Esophagus squamous epithelium (tissue), 4 donors: Measurements from ENCODE around the gene PARP14.

ENCODE experiments used
- POLR2A ChIP-seq, 4 donors: fragments of 450-650 bp; IDR thresholded peaks; one replicate each; pipeline ENCODE4 v1.6.1; 2017; ENCODE audit warnings: antibody characterized with exemption in 4 of 4, mild to moderate bottlenecking in 4 of 4, moderate library complexity in 3 of 4
- TF ChIP-seq, protein P1 (sequence below), 6 experiments: fragments of 450-650 bp in 4 of 6; fragments of 200-600 bp in 2 of 6; sonication (generic) in 2 of 6; IDR thresholded peaks; one replicate each; pipeline ENCODE4 v1.5.1; 2016 to 2019; ENCODE audit warnings: antibody characterized with exemption in 6 of 6, mild to moderate bottlenecking in 4 of 6, moderate library complexity in 4 of 6

DNA sequence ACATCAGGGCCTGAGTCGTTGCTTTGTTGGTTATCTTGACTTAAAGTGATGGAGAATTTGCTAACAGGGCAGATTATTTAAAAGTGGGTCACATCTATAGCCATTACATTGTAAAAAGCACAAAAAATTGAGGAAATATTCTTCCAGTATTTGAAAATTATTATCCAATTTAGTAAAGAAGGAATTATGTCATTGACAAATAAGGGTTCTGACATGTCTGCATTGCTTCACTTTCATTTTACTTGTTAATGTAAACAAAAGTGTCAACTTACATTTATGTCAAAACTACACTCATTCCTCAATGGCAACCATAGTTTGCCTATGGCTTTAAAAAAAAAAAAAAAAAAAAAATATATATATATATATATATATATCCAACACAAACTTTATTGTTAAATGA, 3.4 kb upstream of the PARP14 start:
- TF ChIP-seq, protein P1, sequence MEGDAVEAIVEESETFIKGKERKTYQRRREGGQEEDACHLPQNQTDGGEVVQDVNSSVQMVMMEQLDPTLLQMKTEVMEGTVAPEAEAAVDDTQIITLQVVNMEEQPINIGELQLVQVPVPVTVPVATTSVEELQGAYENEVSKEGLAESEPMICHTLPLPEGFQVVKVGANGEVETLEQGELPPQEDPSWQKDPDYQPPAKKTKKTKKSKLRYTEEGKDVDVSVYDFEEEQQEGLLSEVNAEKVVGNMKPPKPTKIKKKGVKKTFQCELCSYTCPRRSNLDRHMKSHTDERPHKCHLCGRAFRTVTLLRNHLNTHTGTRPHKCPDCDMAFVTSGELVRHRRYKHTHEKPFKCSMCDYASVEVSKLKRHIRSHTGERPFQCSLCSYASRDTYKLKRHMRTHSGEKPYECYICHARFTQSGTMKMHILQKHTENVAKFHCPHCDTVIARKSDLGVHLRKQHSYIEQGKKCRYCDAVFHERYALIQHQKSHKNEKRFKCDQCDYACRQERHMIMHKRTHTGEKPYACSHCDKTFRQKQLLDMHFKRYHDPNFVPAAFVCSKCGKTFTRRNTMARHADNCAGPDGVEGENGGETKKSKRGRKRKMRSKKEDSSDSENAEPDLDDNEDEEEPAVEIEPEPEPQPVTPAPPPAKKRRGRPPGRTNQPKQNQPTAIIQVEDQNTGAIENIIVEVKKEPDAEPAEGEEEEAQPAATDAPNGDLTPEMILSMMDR (IDR thresholded peaks at IDR 0.05), result no peak
- TF ChIP-seq POLR2A (IDR thresholded peaks at IDR 0.05), result no peak
